ENCODE measurements around the gene RLN1.

Gene RLN1

GRCh38 chr9:5360341-5360740, 20.7 kb upstream of the RLN1 start:
- H3K9me3 ChIP-seq (ENCODE audit: control insufficient read depth, low read length): no peaks in the 10 kb centered on the region
- H3K27ac ChIP-seq: no peak overlapping the region
- H3K36me3 ChIP-seq (ENCODE audit: control insufficient read depth, insufficient read depth, low read length): no peaks in the 10 kb centered on the region
- no peaks in the 10 kb centered on the region for H3K79me2 ChIP-seq
- no peak overlapping the region for H3K4me2 ChIP-seq (ENCODE audit: low read length)
- H3K9ac ChIP-seq: no peak overlapping the region
- TF ChIP-seq, protein P1, sequence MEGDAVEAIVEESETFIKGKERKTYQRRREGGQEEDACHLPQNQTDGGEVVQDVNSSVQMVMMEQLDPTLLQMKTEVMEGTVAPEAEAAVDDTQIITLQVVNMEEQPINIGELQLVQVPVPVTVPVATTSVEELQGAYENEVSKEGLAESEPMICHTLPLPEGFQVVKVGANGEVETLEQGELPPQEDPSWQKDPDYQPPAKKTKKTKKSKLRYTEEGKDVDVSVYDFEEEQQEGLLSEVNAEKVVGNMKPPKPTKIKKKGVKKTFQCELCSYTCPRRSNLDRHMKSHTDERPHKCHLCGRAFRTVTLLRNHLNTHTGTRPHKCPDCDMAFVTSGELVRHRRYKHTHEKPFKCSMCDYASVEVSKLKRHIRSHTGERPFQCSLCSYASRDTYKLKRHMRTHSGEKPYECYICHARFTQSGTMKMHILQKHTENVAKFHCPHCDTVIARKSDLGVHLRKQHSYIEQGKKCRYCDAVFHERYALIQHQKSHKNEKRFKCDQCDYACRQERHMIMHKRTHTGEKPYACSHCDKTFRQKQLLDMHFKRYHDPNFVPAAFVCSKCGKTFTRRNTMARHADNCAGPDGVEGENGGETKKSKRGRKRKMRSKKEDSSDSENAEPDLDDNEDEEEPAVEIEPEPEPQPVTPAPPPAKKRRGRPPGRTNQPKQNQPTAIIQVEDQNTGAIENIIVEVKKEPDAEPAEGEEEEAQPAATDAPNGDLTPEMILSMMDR (IDR thresholded peaks at IDR 0.05): no peak
- no peak overlapping the region for H3K4me3 ChIP-seq (ENCODE audit: low read depth, low read length)
- no peaks in the 10 kb centered on the region for H3K27me3 ChIP-seq (ENCODE audit: control insufficient read depth, insufficient read depth, low read length)
- no peaks in the 10 kb centered on the region for H3K4me1 ChIP-seq
- H2AFZ ChIP-seq: no peak overlapping the region

DNA sequence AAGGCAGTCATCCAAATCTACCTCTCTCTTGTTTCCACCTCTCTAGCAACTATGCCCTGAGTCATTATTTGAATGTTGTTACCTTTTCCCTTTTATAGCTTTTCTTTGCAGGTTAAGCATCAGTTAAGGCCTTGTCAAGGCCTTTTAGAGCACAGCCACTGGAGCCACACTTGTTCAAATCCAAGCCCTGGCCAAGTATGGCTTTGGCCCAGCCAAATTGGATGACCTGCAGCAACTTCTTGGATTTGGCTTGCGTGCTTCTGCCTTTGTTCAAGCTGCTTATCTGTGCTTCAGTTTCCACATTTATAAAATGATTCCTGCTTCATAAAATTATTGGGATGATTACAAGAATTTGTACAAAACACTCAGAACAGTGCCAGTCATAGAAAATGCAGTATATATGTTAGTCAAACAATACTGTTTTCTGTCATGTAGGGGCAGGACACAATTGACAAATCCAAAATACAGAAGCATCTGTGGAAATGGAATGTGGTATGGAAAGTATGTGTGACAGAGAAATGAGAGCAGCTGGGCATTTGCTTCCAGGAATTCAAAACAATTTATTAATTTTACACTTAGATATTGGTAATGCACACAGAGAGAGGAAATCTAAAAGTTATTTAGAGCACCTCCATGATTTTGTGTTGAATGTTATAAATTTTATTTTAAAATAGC, 17.9 kb upstream of the RLN1 start:
- H3K4me1 ChIP-seq: peaks cover 3% of the 10 kb centered on the region
- H3K79me2 ChIP-seq: no peaks in the 10 kb centered on the region
- H3K27me3 ChIP-seq (ENCODE audit: control insufficient read depth, insufficient read depth, low read length): no peaks in the 10 kb centered on the region
- TF ChIP-seq, protein P1 (IDR thresholded peaks at IDR 0.05): no peak
- no peak overlapping the region for H3K9ac ChIP-seq
- H3K4me3 ChIP-seq (ENCODE audit: low read depth, low read length): no peak overlapping the region
- H3K36me3 ChIP-seq (ENCODE audit: control insufficient read depth, insufficient read depth, low read length): no peaks in the 10 kb centered on the region
- H3K4me2 ChIP-seq (ENCODE audit: low read length): no peak overlapping the region
- H2AFZ ChIP-seq: no peak overlapping the region
- no peak overlapping the region for H3K27ac ChIP-seq
- no peaks in the 10 kb centered on the region for H3K9me3 ChIP-seq (ENCODE audit: control insufficient read depth, low read length)

DNA sequence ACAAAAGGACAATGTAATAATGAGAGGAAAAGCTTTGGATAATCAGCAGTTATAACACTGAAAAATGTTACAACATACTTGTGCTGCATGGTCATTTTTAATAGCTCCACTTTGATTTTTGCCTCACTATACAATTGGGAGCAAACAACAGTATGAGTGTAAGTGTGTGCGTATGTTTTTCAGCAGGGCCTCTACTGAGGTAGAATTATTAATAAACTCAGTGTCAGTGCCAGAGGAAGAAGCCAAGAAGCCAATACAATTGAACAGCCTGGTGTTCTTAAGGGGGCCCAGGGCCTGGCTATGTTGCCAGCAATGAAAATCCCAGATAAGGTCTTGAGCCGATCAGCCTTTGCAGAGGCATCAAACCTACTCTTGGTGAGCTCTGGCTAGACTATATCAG, 16.1 kb upstream of the RLN1 start:
- TF ChIP-seq, protein P1 (IDR thresholded peaks at IDR 0.05): no peak
- no peak overlapping the region for H3K9ac ChIP-seq
- no peak overlapping the region for H2AFZ ChIP-seq
- H3K9me3 ChIP-seq (ENCODE audit: control insufficient read depth, low read length): no peaks in the 10 kb centered on the region
- peaks cover 3% of the 10 kb centered on the region for H3K4me1 ChIP-seq
- no peaks in the 10 kb centered on the region for H3K27me3 ChIP-seq (ENCODE audit: control insufficient read depth, insufficient read depth, low read length)
- no peak overlapping the region for H3K27ac ChIP-seq
- H3K4me2 ChIP-seq (ENCODE audit: low read length): no peak overlapping the region
- H3K79me2 ChIP-seq: no peaks in the 10 kb centered on the region
- H3K36me3 ChIP-seq (ENCODE audit: control insufficient read depth, insufficient read depth, low read length): no peaks in the 10 kb centered on the region
- H3K4me3 ChIP-seq (ENCODE audit: low read depth, low read length): no peak overlapping the region

DNA sequence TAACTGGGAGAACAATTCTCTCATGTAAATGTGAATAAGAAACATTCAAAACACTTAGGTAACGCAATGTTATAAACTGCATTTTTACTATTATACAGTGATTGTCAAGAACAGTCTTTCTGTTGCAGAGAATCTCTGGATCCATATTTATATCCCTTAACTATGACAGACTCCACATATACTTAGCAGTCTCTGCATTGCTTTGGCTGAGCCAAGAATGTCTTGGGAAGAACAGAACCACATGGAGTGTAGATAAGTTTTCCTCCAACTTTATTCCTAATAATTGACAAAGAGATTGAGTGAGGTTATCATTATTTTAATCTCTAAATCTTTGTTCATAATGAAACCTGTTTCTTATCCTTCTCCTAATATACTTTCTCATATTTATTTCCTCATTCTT, 15.6 kb upstream of the RLN1 start:
- Histone ChIP-seq H3K4me2 (ENCODE audit: low read length) (no peak overlapping the region), H3K4me1 (peaks cover 3% of the 10 kb centered on the region), H3K79me2 (no peaks in the 10 kb centered on the region), H3K36me3 (ENCODE audit: control insufficient read depth, insufficient read depth, low read length) (no peaks in the 10 kb centered on the region), H2AFZ (no peak overlapping the region), H3K27me3 (ENCODE audit: control insufficient read depth, insufficient read depth, low read length) (no peaks in the 10 kb centered on the region), H3K4me3 (ENCODE audit: low read depth, low read length) (no peak overlapping the region), H3K9me3 (ENCODE audit: control insufficient read depth, low read length) (no peaks in the 10 kb centered on the region), H3K27ac (no peak overlapping the region), H3K9ac (no peak overlapping the region)
- TF ChIP-seq, protein P1 (IDR thresholded peaks at IDR 0.05): no peak

DNA sequence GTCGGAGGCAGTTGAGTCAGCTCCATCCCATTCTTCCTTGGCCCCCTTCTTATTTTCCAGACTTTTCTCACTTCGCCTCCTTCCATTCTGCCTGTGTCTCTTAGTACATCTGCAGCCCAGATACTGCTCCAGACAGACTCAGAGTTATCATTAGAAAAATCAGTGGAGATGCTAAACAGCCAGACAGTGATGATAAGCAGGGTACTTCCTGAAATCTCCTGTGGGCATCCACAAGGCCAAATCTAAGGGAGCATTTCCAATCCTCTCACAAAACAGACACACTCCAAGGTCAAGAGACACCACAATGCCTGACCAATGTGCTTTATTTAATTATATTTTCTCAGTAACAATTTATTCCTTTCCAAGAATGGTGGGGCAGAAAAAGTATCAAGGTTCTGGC, 14.5 kb upstream of the RLN1 start:
- Histone ChIP-seq H3K4me2 (ENCODE audit: low read length) (no peak overlapping the region), H3K27me3 (ENCODE audit: control insufficient read depth, insufficient read depth, low read length) (no peaks in the 10 kb centered on the region), H3K36me3 (ENCODE audit: control insufficient read depth, insufficient read depth, low read length) (no peaks in the 10 kb centered on the region), H3K4me3 (ENCODE audit: low read depth, low read length) (no peak overlapping the region), H3K9me3 (ENCODE audit: control insufficient read depth, low read length) (no peaks in the 10 kb centered on the region), H3K79me2 (no peaks in the 10 kb centered on the region), H3K9ac (no peak overlapping the region), H3K4me1 (peaks cover 3% of the 10 kb centered on the region), H3K27ac (no peak overlapping the region), H2AFZ (no peak overlapping the region)
- TF ChIP-seq, protein P1 (IDR thresholded peaks at IDR 0.05): no peak

Measured in parathyroid adenoma (tissue), 2 donors.